HG02840 (cell line): Measurements from ENCODE around the gene FZD4.
A peak's percentile ranks its signal among the peaks of the same experiment; 100 is the strongest.
"Not testable (repeated sequence)": the region's sequence is repeated elsewhere in the genome, so short reads cannot be mapped to it uniquely, and the experiment has no call there.

Source experiments
- ATAC-seq: cut with Tn5 transposase; IDR thresholded peaks from one replicate; pipeline ENCODE4 v1.9.1; 2021; ENCODE audit warnings: mild to moderate bottlenecking, moderate library complexity, moderate number of reproducible peaks; ENCODE audit not compliant: unreplicated experiment, low FRiP score

Gene FZD4

DNA sequence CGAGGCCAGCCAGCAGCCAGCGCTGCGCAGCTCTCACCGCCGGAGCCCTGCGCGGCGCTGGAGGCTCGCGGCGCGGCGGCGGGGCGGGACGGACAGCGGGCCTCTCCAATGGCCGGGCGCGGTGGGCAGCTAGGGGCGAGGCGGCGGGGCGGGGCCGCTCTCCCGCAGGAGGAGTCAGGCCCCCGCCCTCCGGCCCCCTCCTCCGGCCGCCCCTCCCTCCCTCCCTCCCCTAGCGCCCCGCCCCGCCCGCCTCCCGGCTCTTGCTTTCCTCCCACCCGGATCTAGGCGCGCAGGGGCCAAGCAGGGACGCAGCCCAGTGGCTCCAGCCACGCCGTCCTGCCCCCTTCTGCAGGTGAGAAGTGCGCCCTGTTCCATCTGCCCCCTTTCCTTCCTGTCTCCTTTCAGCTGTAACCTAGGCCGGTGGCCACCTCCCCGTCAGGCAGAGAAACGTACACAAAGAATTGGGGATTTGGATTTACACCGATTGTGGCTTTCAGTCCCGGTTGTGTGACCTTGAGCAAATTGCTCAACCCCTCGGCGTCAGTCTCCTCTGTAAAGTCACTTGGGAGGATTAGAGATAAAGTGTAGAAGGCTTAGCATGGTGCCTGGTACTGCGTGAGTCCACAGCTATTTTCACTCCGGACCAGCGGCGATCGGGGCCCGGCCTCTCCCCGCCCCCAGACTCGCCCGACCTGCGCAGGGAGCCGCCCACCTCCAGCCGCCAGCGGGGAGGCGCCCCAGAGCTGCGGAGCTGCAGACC is at the start of gene FZD4:
TSS of gene FZD4 (minus strand) at position 35 of the 760 bp plus-strand sequence. CDS start 310 bp downstream, outside the sequence.
- peak; percentile 85 for ATAC-seq

DNA sequence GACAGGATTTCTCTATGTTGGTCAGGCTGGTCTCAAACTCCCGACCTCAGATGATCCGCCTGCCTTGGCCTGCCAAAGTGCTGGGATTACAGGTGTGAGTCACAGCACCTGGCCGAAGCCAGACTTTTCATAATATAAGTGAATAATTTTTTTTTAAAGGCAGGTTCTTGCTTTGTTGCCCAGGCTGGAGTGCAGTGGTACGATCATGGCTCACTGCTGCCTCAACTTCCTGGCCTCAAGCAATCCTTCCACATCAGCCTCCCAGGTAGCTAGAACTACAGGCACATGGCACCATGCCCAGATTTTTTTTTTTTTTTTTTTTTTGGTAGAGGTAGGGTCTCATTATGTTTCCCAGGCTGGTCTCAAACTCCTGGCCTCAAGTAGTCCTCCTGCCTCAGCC is 49.1 kb upstream of the FZD4 start:
- not testable (repeated sequence) for ATAC-seq

DNA sequence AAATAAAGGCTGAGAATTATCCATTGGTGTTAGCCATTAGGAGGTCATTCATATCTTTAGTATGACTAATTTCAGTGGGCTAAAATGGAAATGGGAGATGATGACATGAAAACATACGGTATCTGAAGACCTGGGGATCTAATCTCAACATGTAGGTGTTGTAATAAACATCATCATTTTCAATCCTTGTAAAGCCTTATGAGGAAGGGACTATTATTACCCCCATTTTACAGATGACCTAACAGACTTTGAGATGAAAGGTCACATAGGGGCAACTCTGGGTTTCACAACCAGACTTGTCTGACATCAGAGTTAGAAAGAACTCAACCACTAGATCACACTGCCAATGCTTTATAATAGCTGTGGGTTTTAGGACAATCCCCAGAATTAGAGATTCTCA is 47.7 kb upstream of the FZD4 start:
- no peak for ATAC-seq

- ATAC-seq, result no peak
Observed at GRCh38 chr11:86999859-87000753, 44.9 kb upstream of the FZD4 start.

DNA sequence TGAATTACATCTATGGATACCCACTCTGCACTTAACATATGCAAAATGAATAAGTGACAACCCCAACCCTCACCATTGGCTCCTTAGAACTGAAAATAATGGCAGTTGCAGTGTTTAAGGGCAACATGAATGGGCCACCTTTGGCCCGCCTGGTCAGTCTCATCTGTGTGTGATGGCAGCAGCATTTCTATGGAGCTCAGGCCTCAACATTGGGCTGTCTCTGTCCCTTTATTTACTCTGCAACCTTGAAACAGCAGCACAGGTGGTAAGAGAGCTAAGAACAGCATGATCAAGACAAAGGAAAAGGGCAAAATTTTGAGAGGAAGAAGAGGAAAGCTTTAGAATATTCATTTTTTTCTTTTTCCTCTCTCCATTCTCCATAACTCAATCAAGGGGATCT is 44.2 kb upstream of the FZD4 start:
- no peak for ATAC-seq

- no peak for ATAC-seq
Observed at GRCh38 chr11:86996953-86997570, 41.9 kb upstream of the FZD4 start.

DNA sequence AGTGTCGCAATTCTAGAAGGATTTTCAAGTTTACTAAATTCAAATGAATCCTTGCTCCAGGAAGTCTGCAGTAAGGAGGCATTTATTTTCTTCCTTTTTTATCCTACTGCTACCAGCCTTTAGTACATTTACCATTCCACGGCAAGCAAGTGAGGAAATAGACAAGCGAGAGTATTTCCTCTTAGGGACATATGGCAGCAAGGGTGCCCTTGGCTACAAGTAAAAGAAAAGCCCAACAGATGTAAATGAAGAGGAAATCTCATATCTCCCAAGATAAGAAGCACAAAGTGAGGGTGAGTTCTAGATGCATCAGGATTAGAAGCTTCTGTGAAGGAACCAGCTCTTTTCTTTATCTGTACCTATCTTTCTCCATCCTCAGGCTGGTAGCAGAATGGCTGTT is 37.8 kb upstream of the FZD4 start:
- no peak for ATAC-seq

- ATAC-seq, result not testable (repeated sequence)
Observed at GRCh38 chr11:86992340-86992739, 37.1 kb upstream of the FZD4 start.

DNA sequence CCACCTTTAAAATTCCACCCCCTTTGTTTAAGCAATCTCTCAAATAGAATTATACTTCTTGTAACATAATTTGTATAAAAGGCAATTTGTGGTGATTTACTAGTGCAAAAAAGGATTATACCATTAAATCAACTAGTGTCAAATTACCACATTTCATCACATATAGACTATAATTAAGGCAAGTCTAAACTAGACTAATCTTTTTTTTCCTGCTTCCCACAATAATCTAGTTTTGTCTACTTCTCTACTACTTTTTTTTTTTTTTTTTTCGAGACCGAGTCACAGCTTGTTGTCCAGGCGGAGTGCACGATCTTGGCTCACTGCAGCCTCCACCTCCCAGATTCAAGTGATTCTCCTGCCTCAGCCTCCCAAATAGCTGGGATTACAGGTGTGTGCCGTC is 36.1 kb upstream of the FZD4 start:
- ATAC-seq, result no peak

DNA sequence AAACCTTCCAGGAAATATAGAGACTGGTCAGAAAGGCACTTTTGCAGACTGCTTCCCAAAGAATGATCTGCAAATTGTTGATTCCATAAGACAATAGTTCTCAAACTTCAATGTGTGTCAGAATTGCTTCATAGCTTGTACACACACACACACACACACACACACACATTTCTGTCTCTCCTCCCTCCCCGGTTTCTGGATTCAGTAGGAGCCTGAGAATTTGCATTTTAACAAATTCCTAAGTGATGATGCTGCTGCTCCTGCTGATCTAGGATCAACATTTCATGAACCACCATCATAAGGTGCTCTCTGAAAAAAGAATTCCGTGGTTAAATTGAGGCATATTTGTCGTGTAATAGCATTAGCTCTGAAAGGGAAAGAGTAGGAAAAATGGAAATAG is 35.3 kb upstream of the FZD4 start:
- no peak for ATAC-seq

- ATAC-seq, result no peak
Observed at GRCh38 chr11:86990031-86990430, 34.8 kb upstream of the FZD4 start.

- no peak for ATAC-seq
Observed at GRCh38 chr11:86988351-86988881, 33.2 kb upstream of the FZD4 start.

DNA sequence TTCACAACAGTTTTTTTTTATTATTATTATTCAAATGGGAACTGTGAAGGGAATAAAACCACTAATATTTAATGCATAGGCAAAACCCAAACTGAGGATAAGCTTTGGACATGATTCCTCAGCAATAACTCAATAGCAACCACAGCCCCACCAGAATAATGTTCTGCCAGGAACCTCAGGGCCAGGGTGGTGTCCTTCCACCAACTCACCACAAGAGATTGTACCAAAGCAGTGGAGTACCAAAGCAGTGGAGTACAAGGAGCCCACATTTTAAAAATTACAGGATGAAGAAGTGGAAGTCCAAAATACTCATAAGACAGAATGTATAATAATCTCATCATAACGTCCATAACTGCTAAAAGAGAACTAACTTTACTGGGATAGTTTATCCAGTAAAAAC is 32.5 kb upstream of the FZD4 start:
- no peak for ATAC-seq

DNA sequence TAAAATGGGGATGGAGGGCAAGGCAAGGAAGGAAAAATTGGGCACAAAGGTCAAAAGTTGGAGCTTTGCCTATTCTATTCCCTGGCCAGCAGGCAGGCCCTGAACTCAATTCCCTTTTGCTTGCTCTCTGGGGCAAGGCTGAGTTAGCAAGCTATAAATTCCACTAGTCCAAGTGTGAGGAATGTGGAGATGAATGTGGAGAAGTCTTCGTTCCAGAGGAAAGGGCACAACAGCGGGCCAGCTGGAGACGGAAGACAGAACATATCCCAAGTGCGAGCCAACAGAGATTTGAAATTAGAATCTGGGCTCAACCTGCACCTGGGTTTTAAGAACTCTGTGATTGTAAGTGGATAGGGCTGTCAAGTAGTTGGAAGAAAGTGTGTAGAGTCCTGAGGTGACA is 29.5 kb upstream of the FZD4 start:
- no peak for ATAC-seq

DNA sequence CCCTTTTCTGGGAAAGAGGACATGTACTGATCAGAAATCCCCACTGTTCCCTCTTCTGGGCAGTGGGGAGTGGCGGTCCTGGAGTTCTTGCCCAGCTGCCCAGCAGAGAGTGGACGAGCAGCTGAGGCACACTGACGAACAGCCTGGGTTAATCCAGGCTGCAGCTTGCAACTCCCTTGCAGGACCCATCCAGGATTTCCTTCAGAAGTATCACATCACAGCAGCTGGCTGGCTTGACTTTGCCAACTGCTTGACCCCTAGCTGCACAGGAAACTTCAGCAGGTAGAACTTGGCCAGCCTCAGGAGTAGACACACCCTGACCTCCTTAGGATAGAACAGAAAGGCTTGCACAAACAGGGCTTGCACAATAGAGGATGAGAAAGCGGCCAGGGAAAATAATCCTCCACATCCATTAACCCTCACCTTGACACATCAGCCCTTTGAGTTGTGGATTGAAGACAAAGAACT is 27.9 kb upstream of the FZD4 start:
- ATAC-seq, result no peak

DNA sequence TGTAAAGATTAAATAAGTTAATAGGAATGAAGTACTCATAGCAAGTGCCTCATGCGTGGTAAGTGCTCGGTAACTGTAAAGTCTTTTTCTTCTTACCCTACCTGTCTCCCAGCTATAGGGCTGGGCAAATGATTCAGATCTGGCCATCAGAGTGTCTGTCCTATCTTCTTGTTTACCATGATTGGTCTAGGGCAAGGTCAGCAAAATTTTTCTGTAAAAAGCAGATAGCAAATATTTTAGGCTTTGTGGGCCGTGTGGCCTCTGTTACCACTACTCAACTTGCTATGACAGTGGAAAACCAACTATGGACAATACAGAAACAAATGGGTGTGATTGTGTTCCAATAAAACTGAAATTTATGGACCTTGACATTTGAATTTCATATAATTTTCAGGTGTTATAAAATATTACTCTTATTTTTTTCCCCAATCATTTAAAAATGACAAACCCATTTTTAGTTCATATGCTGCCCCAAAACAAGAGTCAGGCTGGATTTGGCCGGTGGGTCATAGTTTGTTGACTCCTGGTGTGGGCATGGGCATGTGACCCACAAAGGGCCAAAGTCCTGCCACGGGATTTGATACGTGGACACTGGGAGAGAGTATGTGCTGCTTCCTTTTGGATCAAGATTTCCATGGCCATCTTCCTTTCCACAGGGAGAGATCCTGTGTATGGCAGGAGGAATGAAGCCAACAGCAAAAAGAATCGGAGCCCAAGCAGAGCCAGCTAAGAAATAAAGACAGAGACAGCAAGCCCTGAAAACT is 26.8 kb upstream of the FZD4 start:
- ATAC-seq, result no peak

- no peak for ATAC-seq
Observed at GRCh38 chr11:86980086-86980796, 25.0 kb upstream of the FZD4 start.

GRCh38 chr11:86978756-86979608 is 23.8 kb upstream of the FZD4 start:
- ATAC-seq, result peak; percentile 55

- ATAC-seq, result no peak
Observed at GRCh38 chr11:86978247-86978646, 23.1 kb upstream of the FZD4 start.
